Measurements from ENCODE around the gene RALA.

GRCh38 chr7:39637400-39637799 lies 14.0 kb downstream of the RALA start:
- no peak for TF ChIP-seq SRF (IDR thresholded peaks at IDR 0.05; ENCODE audit: low read depth in 2 of 2, low read length in 2 of 2)
- TF ChIP-seq EZH2 (IDR thresholded peaks at IDR 0.05; ENCODE audit: borderline replicate concordance, control insufficient read depth, low read depth, low read length) = no peak
- no peak for TF ChIP-seq MXI1 (IDR thresholded peaks at IDR 0.05; ENCODE audit: low read depth, low read length)
- no peak for TF ChIP-seq CEBPB (IDR thresholded peaks at IDR 0.05; ENCODE audit: borderline replicate concordance in 1 of 2, low read depth in 2 of 2, low read length in 2 of 2)
- TF ChIP-seq POLR2AphosphoS5 (IDR thresholded peaks at IDR 0.05; ENCODE audit: low read length) = no peak
- TF ChIP-seq SMC3 (IDR thresholded peaks at IDR 0.05; ENCODE audit: borderline replicate concordance, low read length) = no peak
- no peak for TF ChIP-seq SIN3A (IDR thresholded peaks at IDR 0.05; ENCODE audit: low read depth, low read length)
